ENCODE results near the gene ARMH1. TPM values are rescaled to one million over a fixed set of nuclear protein-coding genes. Genes with fewer than 3 reads are reported as not detected.
"Not testable (repeated sequence)": the region's sequence is repeated elsewhere in the genome, so short reads cannot be mapped to it uniquely, and the experiment has no call there.

The ARMH1 gene
- total RNA-seq, 2 experiments from 2014 or later = 20.8 to 21.2 TPM

DNA sequence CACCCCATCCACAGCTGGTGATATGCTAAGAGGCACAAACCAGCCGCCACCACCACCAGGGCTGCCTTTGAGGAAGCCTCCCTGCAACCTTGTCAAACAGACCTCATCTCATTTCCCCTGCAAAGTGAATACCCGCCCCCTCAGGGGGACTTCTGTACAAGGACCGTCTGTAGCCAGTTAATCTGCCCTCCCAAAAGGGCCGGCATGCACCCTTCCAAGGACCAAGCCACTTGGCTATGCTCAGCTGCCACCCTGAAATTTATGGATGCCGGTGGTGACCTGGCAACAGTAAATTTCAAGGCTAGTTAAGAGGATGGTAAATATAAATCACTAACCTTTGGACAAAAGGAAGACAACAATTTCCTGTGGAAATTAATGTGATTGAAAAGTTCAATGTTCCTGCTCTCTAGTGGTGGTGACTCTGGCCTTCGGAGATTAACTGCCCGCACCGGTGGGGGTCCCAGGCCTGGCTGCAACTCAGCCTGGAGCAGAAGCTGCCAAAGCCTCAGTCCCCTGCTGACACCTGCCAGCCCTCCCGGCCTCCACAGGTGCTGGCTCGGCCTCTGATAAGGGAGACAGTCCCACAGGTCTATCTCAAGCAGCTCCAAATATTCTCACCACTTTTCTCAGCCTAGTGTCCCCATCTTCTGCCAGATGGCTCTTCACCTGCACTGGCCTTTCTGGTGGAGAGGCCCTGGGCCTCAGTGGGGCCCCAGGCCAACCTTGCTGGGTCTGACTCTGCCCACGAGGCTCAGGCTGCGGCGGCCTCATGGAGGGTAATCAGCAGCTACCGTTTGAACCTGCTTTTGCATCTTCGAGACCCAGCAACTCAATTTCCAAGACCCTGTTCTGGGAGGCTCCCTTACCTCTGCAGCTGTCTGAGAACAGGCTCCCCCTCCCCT, 12.5 kb upstream of the ARMH1 start:
- ChIA-PET POLR2A (interaction anchor here (0.8 to 1.6 kb wide), 3 partner anchors 9 to 30 kb away, joined by 3 to 4 read pairs (median 3); no protein-coding TSS in a partner anchor), CTCF (interaction anchor here (5.6 kb wide), 1 partner anchor 10 kb away, joined by 35 read pairs; no protein-coding TSS in a partner anchor)
- no peaks in the 10 kb centered on the region for H3K27me3 Mint-ChIP-seq
- H3K4me3 Mint-ChIP-seq = no peak overlapping the region
- no peaks in the 10 kb centered on the region for H3K36me3 Mint-ChIP-seq (ENCODE audit: low read depth)
- peaks cover 14% of the 10 kb centered on the region for H3K4me1 Mint-ChIP-seq
- DNase-seq = no peak
- H3K27ac Mint-ChIP-seq = no peak overlapping the region
- no peaks in the 10 kb centered on the region for H3K9me3 Mint-ChIP-seq

DNA sequence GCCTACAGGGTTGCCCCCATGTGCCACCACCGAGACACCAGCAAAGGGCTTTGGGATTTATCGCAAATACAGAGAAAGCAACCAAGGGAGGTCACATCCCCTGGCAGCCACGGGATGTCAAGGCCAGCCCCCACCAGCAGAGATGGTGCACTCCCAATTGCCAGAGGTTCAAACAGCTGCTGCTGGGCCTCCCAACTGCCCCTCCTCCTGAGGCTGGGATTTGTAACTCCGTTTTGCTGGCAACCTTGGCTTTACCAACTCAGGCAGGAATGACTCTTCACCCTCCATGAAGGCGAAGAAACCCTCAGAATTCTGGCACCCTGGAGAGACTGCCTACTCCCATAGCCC, 11.9 kb upstream of the ARMH1 start:
- no peak for DNase-seq
- Mint-ChIP-seq H3K36me3 (ENCODE audit: low read depth) (no peaks in the 10 kb centered on the region), H3K4me1 (peaks cover 14% of the 10 kb centered on the region), H3K27ac (no peak overlapping the region), H3K9me3 (no peaks in the 10 kb centered on the region), H3K4me3 (no peak overlapping the region), H3K27me3 (no peaks in the 10 kb centered on the region)
- CTCF ChIA-PET = interaction anchor here (5.6 kb wide), 1 partner anchor 11 kb away, joined by 35 read pairs; no protein-coding TSS in a partner anchor
- POLR2A ChIA-PET = interaction anchor here (1.0 to 1.6 kb wide), 2 partner anchors 10 to 30 kb away, joined by 3 to 4 read pairs; no protein-coding TSS in a partner anchor

DNA sequence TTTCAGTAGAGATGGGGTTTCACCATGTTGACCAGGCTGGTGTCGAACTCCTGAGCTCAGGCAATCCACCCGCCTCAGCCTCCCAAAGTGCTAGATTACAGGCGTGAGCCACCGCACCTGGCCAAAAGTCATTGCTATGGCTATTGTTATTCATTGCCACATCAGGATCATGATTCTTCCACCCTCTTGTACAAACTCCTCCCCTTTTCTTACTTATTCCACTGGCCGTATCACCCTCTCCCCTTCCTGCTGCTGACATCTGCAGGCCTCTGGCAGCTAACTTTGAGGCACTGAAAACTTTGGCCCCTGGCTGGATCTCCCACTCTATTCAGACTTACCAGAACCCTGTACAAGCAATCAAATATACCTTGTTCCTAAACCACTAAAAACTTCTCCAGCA, 11.1 kb upstream of the ARMH1 start:
- ChIA-PET CTCF (interaction anchor here (5.6 kb wide), 1 partner anchor 12 kb away, joined by 35 read pairs; no protein-coding TSS in a partner anchor), POLR2A (interaction anchor here (1.2 kb wide), 1 partner anchor 30 kb away, joined by 4 read pairs; no protein-coding TSS in a partner anchor)
- no peaks in the 10 kb centered on the region for H3K36me3 Mint-ChIP-seq (ENCODE audit: low read depth)
- no peak overlapping the region for H3K27ac Mint-ChIP-seq
- H3K9me3 Mint-ChIP-seq = no peaks in the 10 kb centered on the region
- H3K27me3 Mint-ChIP-seq = no peaks in the 10 kb centered on the region
- H3K4me1 Mint-ChIP-seq = peaks cover 14% of the 10 kb centered on the region
- DNase-seq = no peak
- H3K4me3 Mint-ChIP-seq = no peak overlapping the region

DNA sequence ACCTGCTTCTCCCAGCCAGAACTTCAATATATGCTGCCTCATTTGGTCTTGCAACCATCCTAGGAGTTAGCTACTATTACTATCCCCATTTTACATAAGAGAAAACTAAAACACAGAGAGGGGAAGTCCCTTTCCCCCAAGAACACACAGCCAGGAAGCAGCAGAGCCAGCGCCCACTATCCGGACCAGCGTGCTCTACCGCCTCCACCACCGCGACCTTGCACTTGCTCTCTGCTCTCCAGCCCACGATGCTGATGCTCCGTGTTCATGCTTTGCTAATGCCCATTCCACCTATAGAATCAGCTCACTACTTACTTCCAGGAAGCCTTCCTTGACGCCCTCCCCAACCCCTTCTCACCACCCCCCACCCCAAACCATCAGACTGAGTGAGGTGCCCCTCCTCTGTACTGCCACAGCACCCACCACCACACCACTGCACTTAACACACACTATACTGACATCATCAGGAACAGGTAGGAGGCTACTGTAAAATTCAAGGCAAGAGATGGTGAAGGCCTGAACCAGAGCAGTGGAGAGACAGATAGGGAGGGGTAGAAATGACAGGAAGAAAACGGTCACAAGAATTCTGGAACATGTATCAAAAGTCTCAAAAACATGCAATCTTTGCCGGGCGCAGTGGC, 9.7 kb upstream of the ARMH1 start:
- DNase-seq = no peak
- POLR2A ChIA-PET = interaction anchor here (1.0 to 1.8 kb wide), 4 partner anchors 9 to 57 kb away, joined by 4 to 6 read pairs (median 4); partner anchors contain the start of gene TMEM53
- CTCF ChIA-PET = interaction anchor here (0.7 to 5.6 kb wide), 4 partner anchors 13 to 628 kb away, joined by 3 to 35 read pairs (median 3); no protein-coding TSS in a partner anchor
- H3K4me1 Mint-ChIP-seq = peaks cover 14% of the 10 kb centered on the region
- no peaks in the 10 kb centered on the region for H3K36me3 Mint-ChIP-seq (ENCODE audit: low read depth)
- H3K4me3 Mint-ChIP-seq = no peak overlapping the region
- H3K27ac Mint-ChIP-seq = no peak overlapping the region
- no peaks in the 10 kb centered on the region for H3K9me3 Mint-ChIP-seq
- no peaks in the 10 kb centered on the region for H3K27me3 Mint-ChIP-seq

DNA sequence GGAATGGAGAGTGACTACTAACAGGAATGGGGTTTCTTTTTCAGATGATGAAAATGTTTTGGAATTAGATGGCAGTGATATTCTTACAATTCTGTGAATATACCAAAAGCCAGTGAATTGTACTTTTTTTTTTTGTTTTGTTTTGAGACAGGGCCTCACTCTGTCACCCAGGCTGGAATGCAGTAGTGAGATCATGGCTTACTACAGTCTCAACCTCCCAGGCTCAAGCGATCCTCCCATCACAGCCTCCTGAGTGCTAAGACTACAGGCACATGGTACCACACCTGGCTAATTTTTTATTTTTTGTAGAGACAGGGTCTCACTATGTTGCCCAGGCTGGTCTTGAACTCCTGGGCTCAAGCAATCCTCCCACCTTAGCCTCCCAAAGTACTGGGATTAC, 7.8 kb upstream of the ARMH1 start:
- POLR2A ChIA-PET; H3K36me3 Mint-ChIP-seq (ENCODE audit: low read depth); DNase-seq; H3K9me3 Mint-ChIP-seq; H3K27ac Mint-ChIP-seq; CTCF ChIA-PET; H3K4me3 Mint-ChIP-seq; H3K27me3 Mint-ChIP-seq: not testable (repeated sequence)
- peaks cover 17% of the 10 kb centered on the region for H3K4me1 Mint-ChIP-seq

DNA sequence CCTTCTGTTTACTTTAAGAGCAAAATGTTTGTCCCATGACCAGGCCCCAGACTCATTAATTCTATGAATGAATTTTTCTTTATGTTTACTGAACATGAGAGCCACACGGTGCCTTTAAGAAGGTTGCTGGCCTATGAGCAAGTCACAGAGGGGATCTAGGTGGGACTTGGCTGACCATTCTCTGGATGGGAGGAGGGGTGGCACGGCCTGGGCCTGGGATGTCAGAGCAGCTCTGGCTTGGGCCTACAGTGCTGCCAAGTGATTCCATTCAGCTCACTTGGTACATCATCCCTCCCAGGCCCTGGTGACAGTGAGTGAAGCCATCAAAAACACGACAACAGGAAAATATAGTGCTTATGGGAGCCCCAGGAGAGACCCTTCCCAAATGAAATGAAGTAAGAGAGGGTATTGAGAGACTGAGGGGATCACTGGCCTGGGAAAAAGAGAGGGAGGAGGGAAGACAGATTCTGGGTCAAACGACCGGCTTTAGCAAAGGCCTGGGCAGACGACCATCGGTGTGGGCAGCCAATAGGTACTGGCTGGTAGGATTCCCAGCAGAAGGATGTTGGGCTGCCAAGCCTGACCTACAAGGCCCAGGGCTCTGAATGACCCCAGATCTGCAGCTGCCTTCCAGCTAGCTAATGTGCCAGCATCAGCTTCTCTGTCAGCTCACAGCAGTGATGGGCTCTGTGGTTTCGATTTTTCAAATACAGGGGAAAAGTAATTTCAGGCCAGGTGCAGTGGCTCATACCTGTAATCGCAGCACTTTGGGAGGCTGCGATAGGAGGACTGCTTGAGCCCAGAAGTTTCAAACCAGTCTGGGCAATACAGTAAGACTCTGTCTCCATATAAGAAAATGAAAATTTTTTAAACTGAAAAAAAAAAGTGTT, 3.5 kb upstream of the ARMH1 start:
- H3K4me1 Mint-ChIP-seq = peaks cover 32% of the 10 kb centered on the region
- H3K36me3 Mint-ChIP-seq (ENCODE audit: low read depth) = no peaks in the 10 kb centered on the region
- CTCF ChIA-PET = interaction anchor here (1.3 to 4.9 kb wide), 2 partner anchors 19 to 41 kb away, joined by 3 to 44 read pairs; no protein-coding TSS in a partner anchor
- no peaks in the 10 kb centered on the region for H3K9me3 Mint-ChIP-seq
- no peak for DNase-seq
- no peaks in the 10 kb centered on the region for H3K27me3 Mint-ChIP-seq
- POLR2A ChIA-PET = interaction anchor here (1.1 to 7.7 kb wide), 4 partner anchors 9 to 50 kb away, joined by 3 to 71 read pairs (median 31); no protein-coding TSS in a partner anchor
- no peak overlapping the region for H3K4me3 Mint-ChIP-seq
- no peak overlapping the region for H3K27ac Mint-ChIP-seq

DNA sequence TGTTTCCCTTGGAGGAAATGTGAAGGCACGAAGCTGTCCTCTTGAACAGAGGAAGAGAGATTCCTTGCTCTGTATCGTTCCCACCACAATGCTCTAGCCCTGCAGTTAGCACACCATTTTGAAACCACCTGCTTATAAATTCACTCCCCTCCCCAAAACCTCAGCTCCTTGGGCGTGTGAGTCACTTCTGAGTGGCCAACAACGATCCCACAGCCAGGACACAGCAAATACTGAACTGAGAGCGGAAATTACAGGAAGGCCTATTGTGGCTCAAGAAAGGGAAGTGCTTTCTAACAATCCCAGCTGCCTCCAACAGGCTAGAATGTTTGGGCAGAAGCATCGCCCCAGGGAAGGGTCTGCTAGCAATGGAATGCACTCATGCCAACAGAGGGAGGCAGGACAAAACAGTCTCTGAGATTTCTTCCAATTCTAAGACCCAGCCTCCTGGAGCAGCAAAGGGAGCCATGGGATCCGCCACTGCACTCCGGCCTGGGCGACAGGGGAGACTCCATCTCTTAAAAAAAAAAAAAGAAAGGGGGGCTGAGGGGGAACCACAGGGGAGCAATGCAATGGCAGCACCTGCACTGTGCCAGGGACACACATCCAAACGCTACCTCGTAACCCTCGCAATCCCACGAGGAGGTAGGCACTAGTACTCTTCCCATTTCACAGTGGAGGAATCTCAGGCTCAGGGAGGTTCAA, 2.1 kb upstream of the ARMH1 start:
- DNase-seq = peak; percentile 35
- Mint-ChIP-seq H3K36me3 (ENCODE audit: low read depth) (no peaks in the 10 kb centered on the region), H3K9me3 (no peaks in the 10 kb centered on the region), H3K4me3 (peak overlapping the region; percentile 12), H3K4me1 (peaks cover 32% of the 10 kb centered on the region), H3K27me3 (no peaks in the 10 kb centered on the region), H3K27ac (peak overlapping the region; percentile 44)
- ChIA-PET POLR2A (interaction anchor here (1.1 to 7.7 kb wide), 6 partner anchors 10 to 314 kb away, joined by 3 to 71 read pairs (median 4); partner anchors contain the start of gene EIF2B3), CTCF (interaction anchor here (1.3 to 4.9 kb wide), 3 partner anchors 20 to 40 kb away, joined by 3 to 44 read pairs (median 8); no protein-coding TSS in a partner anchor)

DNA sequence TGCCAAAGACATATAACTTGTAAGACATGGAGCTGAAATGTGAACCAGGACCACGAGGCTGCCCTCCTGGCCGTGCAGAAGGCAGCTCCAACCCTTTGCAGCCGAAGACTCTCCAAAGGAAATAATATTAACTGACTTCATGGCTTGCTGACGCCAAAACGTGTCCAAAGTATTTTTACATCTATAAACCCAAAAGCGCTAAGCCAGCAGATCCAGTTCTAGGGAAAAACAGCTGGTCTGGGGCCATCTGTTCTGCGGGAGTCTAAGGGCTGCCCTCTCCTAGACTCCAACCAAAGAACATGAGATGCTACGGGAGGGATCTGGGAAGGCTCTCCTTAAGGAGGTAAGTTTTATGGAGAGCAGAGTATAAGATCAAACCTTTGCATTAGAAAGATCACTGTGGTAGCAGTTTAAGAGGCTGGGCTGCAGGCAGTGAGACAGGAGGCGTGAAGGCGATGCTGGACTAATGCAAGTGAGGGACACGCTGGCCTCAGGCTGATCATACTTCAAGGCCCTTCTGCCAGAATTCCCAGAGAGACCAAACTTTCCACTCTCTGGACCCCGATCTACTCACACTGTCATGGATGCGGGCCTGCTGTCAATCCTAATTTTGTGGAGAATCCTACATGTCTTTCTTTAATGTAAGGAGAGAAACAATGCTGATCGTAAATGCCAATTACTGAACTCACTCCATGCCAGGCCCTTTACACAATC, 1.4 kb upstream of the ARMH1 start:
- ChIA-PET CTCF (interaction anchor here (1.2 to 4.9 kb wide), 7 partner anchors 15 to 65 kb away, joined by 4 to 44 read pairs (median 5); no protein-coding TSS in a partner anchor), POLR2A (interaction anchor here (1.2 to 7.7 kb wide), 7 partner anchors 9 to 319 kb away, joined by 4 to 71 read pairs (median 9); partner anchors contain the start of gene RNU5D-1)
- DNase-seq = no peak
- H3K27ac Mint-ChIP-seq = peak overlapping the region; percentile 79
- no peaks in the 10 kb centered on the region for H3K36me3 Mint-ChIP-seq (ENCODE audit: low read depth)
- no peaks in the 10 kb centered on the region for H3K9me3 Mint-ChIP-seq
- H3K4me1 Mint-ChIP-seq = peaks cover 32% of the 10 kb centered on the region
- H3K4me3 Mint-ChIP-seq = peak overlapping the region; percentile 83
- no peaks in the 10 kb centered on the region for H3K27me3 Mint-ChIP-seq

DNA sequence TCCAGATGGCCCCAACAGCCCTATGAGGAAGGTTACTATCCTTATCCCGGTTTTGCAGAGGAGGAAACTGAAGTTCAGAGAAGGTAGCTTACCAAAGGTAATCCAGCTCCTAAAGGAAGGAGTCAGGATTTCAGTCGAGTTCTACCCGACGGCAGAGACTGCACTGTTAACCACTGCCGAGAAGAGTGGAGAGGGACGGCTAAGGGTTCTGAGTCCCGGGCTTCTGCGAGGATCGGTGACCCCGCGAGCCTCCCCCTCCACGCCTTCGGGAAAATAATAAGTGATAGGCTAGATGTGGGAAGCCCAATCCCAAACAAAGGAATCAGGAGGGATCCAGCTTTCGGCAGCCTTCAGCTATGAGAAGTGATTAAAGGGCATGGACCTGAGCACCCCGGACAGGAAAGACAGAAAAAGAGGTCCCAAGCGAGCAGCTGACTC, 820 bp upstream of the ARMH1 start:
- peaks cover 32% of the 10 kb centered on the region for H3K4me1 Mint-ChIP-seq
- H3K27ac Mint-ChIP-seq = peak overlapping the region; percentile 79
- CTCF ChIA-PET = interaction anchor here (0.7 to 4.9 kb wide), 10 partner anchors 12 to 65 kb away, joined by 4 to 44 read pairs (median 5); no protein-coding TSS in a partner anchor
- H3K27me3 Mint-ChIP-seq = no peaks in the 10 kb centered on the region
- H3K36me3 Mint-ChIP-seq (ENCODE audit: low read depth) = no peaks in the 10 kb centered on the region
- POLR2A ChIA-PET = interaction anchor here (0.7 to 7.7 kb wide), 11 partner anchors 9 to 338 kb away, joined by 3 to 71 read pairs (median 5); partner anchors contain the start of genes HECTD3 and RNU5D-1
- no peaks in the 10 kb centered on the region for H3K9me3 Mint-ChIP-seq
- H3K4me3 Mint-ChIP-seq = peak overlapping the region; percentile 83
- no peak for DNase-seq

DNA sequence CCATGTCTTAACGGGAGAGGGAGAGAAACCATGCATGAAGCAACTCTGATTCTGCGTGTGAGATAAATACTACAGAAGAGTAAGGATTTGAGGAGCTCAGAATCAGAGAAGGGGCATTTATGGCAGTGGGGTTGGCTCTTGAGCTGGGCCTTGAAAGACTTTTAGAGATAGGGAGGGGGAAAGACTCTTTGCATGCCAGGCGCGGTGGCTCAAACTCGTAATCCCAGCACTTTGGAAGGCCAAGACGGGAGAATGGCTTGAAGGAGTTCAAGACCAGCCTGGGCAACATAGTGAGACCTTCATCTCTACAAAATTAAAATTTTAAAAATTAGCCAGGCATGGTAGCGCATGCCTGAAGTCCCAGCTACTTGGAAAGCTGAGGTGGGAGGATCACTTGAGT, 672 bp downstream of the ARMH1 start:
- peaks cover 32% of the 10 kb centered on the region for H3K4me1 Mint-ChIP-seq
- no peaks in the 10 kb centered on the region for H3K9me3 Mint-ChIP-seq
- peak overlapping the region; percentile 79 for H3K27ac Mint-ChIP-seq
- CTCF ChIA-PET = interaction anchor here (1.0 to 4.9 kb wide), 7 partner anchors 10 to 119 kb away, joined by 3 to 44 read pairs (median 6); no protein-coding TSS in a partner anchor
- no peak for DNase-seq
- H3K4me3 Mint-ChIP-seq = peak overlapping the region; percentile 83
- H3K36me3 Mint-ChIP-seq (ENCODE audit: low read depth) = no peaks in the 10 kb centered on the region
- peaks cover 3% of the 10 kb centered on the region for H3K27me3 Mint-ChIP-seq
- POLR2A ChIA-PET = interaction anchor here (0.7 to 7.7 kb wide), 9 partner anchors 8 to 336 kb away, joined by 3 to 71 read pairs (median 5); partner anchors contain the start of genes HECTD3 and RNU5D-1

All from activated CD4-positive, alpha-beta memory T cell treated with anti-CD3 and anti-CD28 coated beads, Interleukin-2, amount 10 ng/mL, durations not matched to agents 7 days and 5 days (primary cell).